NOMO-1 treated with dmso at 0.1 percent for 144 hours (cell line): ENCODE results near the gene CNEP1R1.

ENCODE experiments used
- DNase-seq: peaks from one replicate; lab custom pipeline; 2025; ENCODE audit not compliant: unreplicated experiment; lab: John Stamatoyannopoulos, UW

The CNEP1R1 gene

GRCh38 chr16:50059669-50060068, 34.6 kb downstream of the CNEP1R1 start:
- DNase-seq, result no peak

- no peak for DNase-seq
Observed at GRCh38 chr16:50061326-50061725, 36.3 kb downstream of the CNEP1R1 start.

- DNase-seq, result no peak
Observed at GRCh38 chr16:50065241-50065623, 40.2 kb downstream of the CNEP1R1 start.

- DNase-seq, result peak; percentile 86
Observed at GRCh38 chr16:50065624-50066481, 40.8 kb downstream of the CNEP1R1 start, which contains the start of gene HEATR3. HEATR3 (plus strand) TSS chr16:50065970; CDS start chr16:50066132, 162 bp downstream.

- no peak for DNase-seq
Observed at GRCh38 chr16:50066482-50067289, 41.7 kb downstream of the CNEP1R1 start.

GRCh38 chr16:50067290-50067853, 42.3 kb downstream of the CNEP1R1 start:
- DNase-seq, result peak; percentile 77

GRCh38 chr16:50068550-50068949, 43.5 kb downstream of the CNEP1R1 start:
- DNase-seq, result no peak

- DNase-seq, result no peak
Observed at GRCh38 chr16:50069060-50069459, 44.0 kb downstream of the CNEP1R1 start.

- DNase-seq, result no peak
Observed at GRCh38 chr16:50071075-50071671, 46.1 kb downstream of the CNEP1R1 start.

- DNase-seq, result no peak
Observed at GRCh38 chr16:50072730-50073129, 47.7 kb downstream of the CNEP1R1 start.

- DNase-seq, result no peak
Observed at GRCh38 chr16:50079397-50080140, 54.5 kb downstream of the CNEP1R1 start.

- no peak for DNase-seq
Observed at GRCh38 chr16:50081428-50082018, 56.5 kb downstream of the CNEP1R1 start.

GRCh38 chr16:50083996-50084395, 59.0 kb downstream of the CNEP1R1 start:
- DNase-seq, result no peak

- DNase-seq, result no peak
Observed at GRCh38 chr16:50086176-50086575, 61.2 kb downstream of the CNEP1R1 start.
